ENCODE measurements around the gene NTPCR.

Gene NTPCR

GRCh38 chr1:232965124-232965911 lies 14.9 kb downstream of the NTPCR start:
- peak; percentile 16 for DNase-seq

- DNase-seq: no peak
These were observed 15.5 kb downstream of the NTPCR start for GRCh38 chr1:232965912-232966217.

- no peak for DNase-seq
These were observed 16.3 kb downstream of the NTPCR start for GRCh38 chr1:232966663-232967062.

GRCh38 chr1:232968391-232968790 lies 18.0 kb downstream of the NTPCR start:
- no peak for DNase-seq

GRCh38 chr1:232968965-232969364 lies 18.6 kb downstream of the NTPCR start:
- DNase-seq: no peak

GRCh38 chr1:232969799-232970198 lies 19.4 kb downstream of the NTPCR start:
- DNase-seq: no peak

- DNase-seq: no peak
These were observed 20.1 kb downstream of the NTPCR start for GRCh38 chr1:232970508-232970907.

- no peak for DNase-seq
These were observed 23.5 kb downstream of the NTPCR start for GRCh38 chr1:232973652-232974611.

- no peak for DNase-seq
These were observed 24.6 kb downstream of the NTPCR start for GRCh38 chr1:232974971-232975370.

GRCh38 chr1:232978091-232978634 lies 27.8 kb downstream of the NTPCR start:
- DNase-seq: no peak

GRCh38 chr1:232978815-232979214 lies 28.4 kb downstream of the NTPCR start:
- DNase-seq: no peak

GRCh38 chr1:232979558-232979957 lies 29.1 kb downstream of the NTPCR start:
- DNase-seq: no peak

GRCh38 chr1:232980355-232980978 lies 30.1 kb downstream of the NTPCR start:
- DNase-seq: no peak

- DNase-seq: no peak
These were observed 30.7 kb downstream of the NTPCR start for GRCh38 chr1:232980986-232981560.

GRCh38 chr1:232982238-232982944 lies 32.0 kb downstream of the NTPCR start:
- no peak for DNase-seq

GRCh38 chr1:232983375-232983774 lies 33.0 kb downstream of the NTPCR start:
- DNase-seq: no peak

- DNase-seq: no peak
These were observed 33.6 kb downstream of the NTPCR start for GRCh38 chr1:232983817-232984567.

GRCh38 chr1:232984577-232985425 lies 34.4 kb downstream of the NTPCR start:
- no peak for DNase-seq

- DNase-seq: no peak
These were observed 35.6 kb downstream of the NTPCR start for GRCh38 chr1:232985882-232986526.

- no peak for DNase-seq
These were observed 36.1 kb downstream of the NTPCR start for GRCh38 chr1:232986527-232986922.

Measured in GDM1 (cell line).